Thoracic aorta (tissue), 2 donors: Measurements from ENCODE around the gene MYOM3. TPM values are rescaled to one million over a fixed set of nuclear protein-coding genes. Genes with fewer than 3 reads are reported as not detected.

Experiments used
- ATAC-seq: fragments of 150-250 bp; one replicate; pipeline ENCODE4 v1.8.0; 2017; ENCODE audit warnings: low read depth; ENCODE audit not compliant: insufficient number of reproducible peaks, low FRiP score
- DNase-seq: peaks from one replicate; pipeline ENCODE4 v3.0.0-alpha.2; 2020; ENCODE audit warnings: low spot score
- H3K27ac ChIP-seq, 2 donors: fragments of 200-600 bp; sonication (generic); 1 replicate in 1 of 2; 2 replicates in 1 of 2; pipeline ENCODE4 v1.5.1; 2016; ENCODE audit warnings: mild to moderate bottlenecking in 2 of 2, moderate library complexity in 2 of 2
- H3K27me3 ChIP-seq: fragments of 200-600 bp; sonication (generic); replicated peaks from 2 replicates; pipeline ENCODE4 v1.6.0; 2016; ENCODE audit warnings: mild to moderate bottlenecking; ENCODE audit not compliant: insufficient read depth
- H3K36me3 ChIP-seq: fragments of 200-600 bp; sonication (generic); one replicate; pipeline ENCODE4 v1.5.1; 2016
- H3K4me1 ChIP-seq, 2 donors: fragments of 200-600 bp; sonication (generic); 1 replicate in 1 of 2; 2 replicates in 1 of 2; pipeline versions ENCODE4 v1.5.1 to v1.6.0; 2016; ENCODE audit warnings: low read depth in 2 of 2, mild to moderate bottlenecking in 1 of 2; ENCODE audit not compliant: control insufficient read depth in 1 of 2
- H3K4me3 ChIP-seq: fragments of 200-600 bp; sonication (generic); 2 replicates; pipeline ENCODE4 v1.5.1; 2016; ENCODE audit warnings: mild to moderate bottlenecking
- H3K9me3 ChIP-seq: fragments of 200-600 bp; sonication (generic); 2 replicates; pipeline ENCODE4 v1.5.1; 2016
- total RNA-seq, 2 donors: library from RNA; depleted of rRNA; stranded (reverse); fragments of >200 nt; gene quantifications; one replicate each; pipeline versions ENCODE4 v1.1.0 to v1.2.3, GENCODE V29; 2016
- TF ChIP-seq, protein P1 (sequence below): fragments of 200-600 bp; sonication (generic); IDR thresholded peaks from one replicate; pipeline ENCODE4 v1.5.1; 2019; ENCODE audit warnings: antibody characterized with exemption

Gene MYOM3
- total RNA-seq, 2 donors from 2014 or later = 1.5 to 1.6 TPM

DNA sequence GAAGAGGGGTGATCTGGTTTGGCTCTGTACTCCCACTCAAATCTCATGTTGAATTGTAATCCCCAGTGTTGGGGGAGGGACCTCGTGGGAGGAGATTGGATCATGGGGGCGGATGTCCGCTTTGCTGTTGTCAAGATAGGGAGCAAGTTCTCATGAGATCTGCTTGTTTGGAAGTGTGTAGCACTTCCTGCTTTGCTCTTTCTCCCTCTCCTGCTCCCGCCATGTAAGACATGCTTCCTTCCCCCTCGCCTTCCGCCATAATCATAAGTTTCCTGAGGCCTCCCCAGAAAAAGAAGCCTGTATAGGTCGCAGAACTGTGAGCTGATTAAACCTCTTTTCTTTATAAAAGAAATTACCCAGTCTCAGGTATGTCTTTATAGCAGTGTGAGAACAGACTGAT lies 27.9 kb downstream of the MYOM3 start:
- no peaks in the 10 kb centered on the region for H3K36me3 ChIP-seq
- H3K4me3 ChIP-seq = no peak overlapping the region
- no peak for ATAC-seq
- no peaks in the 10 kb centered on the region for H3K4me1 ChIP-seq
- H3K27ac ChIP-seq = no peak overlapping the region
- DNase-seq = no peak
- no peaks in the 10 kb centered on the region for H3K27me3 ChIP-seq
- TF ChIP-seq, protein P1, sequence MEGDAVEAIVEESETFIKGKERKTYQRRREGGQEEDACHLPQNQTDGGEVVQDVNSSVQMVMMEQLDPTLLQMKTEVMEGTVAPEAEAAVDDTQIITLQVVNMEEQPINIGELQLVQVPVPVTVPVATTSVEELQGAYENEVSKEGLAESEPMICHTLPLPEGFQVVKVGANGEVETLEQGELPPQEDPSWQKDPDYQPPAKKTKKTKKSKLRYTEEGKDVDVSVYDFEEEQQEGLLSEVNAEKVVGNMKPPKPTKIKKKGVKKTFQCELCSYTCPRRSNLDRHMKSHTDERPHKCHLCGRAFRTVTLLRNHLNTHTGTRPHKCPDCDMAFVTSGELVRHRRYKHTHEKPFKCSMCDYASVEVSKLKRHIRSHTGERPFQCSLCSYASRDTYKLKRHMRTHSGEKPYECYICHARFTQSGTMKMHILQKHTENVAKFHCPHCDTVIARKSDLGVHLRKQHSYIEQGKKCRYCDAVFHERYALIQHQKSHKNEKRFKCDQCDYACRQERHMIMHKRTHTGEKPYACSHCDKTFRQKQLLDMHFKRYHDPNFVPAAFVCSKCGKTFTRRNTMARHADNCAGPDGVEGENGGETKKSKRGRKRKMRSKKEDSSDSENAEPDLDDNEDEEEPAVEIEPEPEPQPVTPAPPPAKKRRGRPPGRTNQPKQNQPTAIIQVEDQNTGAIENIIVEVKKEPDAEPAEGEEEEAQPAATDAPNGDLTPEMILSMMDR = no peak
- H3K9me3 ChIP-seq = no peaks in the 10 kb centered on the region

DNA sequence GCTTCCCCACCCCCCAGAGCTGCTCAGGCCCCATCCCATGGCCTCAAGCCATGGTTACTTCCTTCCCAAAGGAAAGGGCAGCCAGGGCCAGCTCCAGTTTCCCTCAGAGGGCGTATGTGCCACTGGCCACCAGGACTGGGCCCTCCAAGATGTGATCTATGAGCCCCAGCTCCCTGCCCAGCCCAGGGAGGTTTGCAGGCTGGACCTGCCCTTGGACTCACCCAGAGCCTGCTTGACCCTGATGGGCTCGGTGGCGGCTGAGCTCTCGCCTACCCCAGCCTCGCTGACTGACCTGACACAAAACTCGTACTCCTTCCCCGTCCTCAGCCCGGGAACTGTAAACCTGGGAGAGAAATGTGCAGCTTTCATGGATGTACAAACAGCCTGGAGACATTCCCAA lies 29.6 kb downstream of the MYOM3 start:
- Histone ChIP-seq H3K4me3 (no peak overlapping the region), H3K4me1 (no peaks in the 10 kb centered on the region), H3K9me3 (no peaks in the 10 kb centered on the region), H3K27ac (no peak overlapping the region), H3K27me3 (no peaks in the 10 kb centered on the region), H3K36me3 (no peaks in the 10 kb centered on the region)
- ATAC-seq (no peak), DNase-seq (no peak)
- TF ChIP-seq, protein P1 = no peak

DNA sequence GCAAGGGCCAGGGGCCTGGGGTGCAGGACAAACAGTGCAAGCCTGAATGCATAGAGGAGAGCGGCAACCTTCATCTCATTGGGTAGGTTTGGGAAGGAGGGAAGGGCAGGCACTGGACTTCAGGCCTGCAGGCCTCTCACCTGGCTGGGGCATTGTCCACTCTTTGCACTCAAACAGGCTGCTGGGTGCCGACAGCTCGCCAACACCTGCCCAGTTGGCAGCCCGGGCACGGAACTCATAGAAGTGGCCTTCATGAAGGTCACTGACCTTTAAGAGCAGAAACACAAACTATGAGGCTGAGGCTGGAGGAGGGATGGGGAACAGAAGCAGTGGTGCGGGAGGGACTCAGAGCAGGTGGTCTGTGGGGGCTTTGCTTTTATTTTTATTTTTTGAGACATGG lies 30.7 kb downstream of the MYOM3 start:
- Histone ChIP-seq H3K27me3 (no peaks in the 10 kb centered on the region), H3K9me3 (no peaks in the 10 kb centered on the region), H3K36me3 (no peaks in the 10 kb centered on the region), H3K4me1 (no peaks in the 10 kb centered on the region), H3K27ac (no peak overlapping the region), H3K4me3 (no peak overlapping the region)
- DNase-seq (no peak), ATAC-seq (no peak)
- TF ChIP-seq, protein P1 = no peak

DNA sequence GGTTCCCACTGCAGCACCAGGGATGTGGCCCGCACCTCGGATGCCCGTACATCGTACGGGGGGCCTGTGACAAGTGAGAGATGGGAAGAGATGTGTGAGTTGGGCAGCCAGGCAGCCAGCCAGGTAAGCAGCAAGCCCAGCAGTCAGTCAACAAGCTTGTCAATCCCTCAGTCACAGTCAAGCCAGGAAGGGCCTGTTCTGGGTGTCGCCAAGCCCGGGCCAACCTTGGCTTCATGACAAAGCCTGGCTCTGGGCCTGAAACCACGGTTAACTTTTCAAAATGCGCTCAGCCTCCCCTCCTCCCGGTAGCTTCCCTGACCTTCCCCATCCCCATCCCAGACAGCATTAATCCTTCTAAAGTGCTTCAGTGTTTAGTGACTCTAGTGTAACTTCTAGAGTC lies 31.8 kb downstream of the MYOM3 start:
- TF ChIP-seq, protein P1 = no peak
- Histone ChIP-seq H3K4me3 (no peak overlapping the region), H3K36me3 (no peaks in the 10 kb centered on the region), H3K9me3 (no peaks in the 10 kb centered on the region), H3K27ac (no peak overlapping the region), H3K4me1 (no peaks in the 10 kb centered on the region), H3K27me3 (no peaks in the 10 kb centered on the region)
- no peak for ATAC-seq
- no peak for DNase-seq

DNA sequence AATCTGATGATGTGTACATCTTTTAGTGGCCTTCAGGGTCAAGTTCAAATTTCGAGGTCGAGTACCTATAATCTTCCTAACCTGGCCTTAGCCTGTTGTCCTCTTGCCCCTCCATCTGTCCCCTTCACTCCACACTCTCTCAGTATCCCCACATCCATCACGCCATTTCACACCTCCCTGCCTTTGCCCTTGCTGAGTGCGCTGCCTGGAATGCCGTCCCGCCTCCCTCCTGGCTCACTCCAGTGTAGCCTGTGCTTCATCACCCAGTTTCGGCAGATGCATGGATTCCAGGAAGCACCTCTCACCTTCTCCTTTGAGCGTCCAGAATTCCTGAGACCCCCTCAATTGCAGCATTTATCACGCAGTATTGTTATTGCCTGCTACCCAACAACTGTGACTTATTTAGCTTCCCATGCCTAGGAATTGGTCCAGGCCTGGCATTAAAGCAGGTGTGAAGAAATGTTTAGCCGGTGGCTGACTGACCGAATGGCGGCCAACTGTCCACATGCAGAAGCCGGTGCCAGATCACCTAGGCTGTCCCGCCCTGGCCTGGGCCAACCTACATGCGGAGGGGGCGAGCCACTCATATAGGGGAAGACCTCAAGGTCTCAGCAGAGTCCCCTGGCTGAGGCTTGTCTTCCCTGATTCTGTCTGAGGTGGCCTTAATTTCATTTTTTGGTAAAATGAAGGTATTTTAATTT lies 34.5 kb downstream of the MYOM3 start:
- H3K9me3 ChIP-seq = no peaks in the 10 kb centered on the region
- H3K4me1 ChIP-seq = no peaks in the 10 kb centered on the region
- no peak overlapping the region for H3K27ac ChIP-seq
- H3K4me3 ChIP-seq = no peak overlapping the region
- no peaks in the 10 kb centered on the region for H3K36me3 ChIP-seq
- ATAC-seq = no peak
- TF ChIP-seq, protein P1 = no peak
- DNase-seq = no peak
- H3K27me3 ChIP-seq = no peaks in the 10 kb centered on the region
